CD14-positive monocyte (primary cell): ENCODE results near the gene TMEM94. TPM values are rescaled to one million over a fixed set of nuclear protein-coding genes. Genes with fewer than 3 reads are reported as not detected.

Experiments
- DNase-seq, 3 donors: peaks; one replicate each; pipeline ENCODE4 v3.0.0-alpha.2; 2011 to 2022
- H2AFZ ChIP-seq: 2 replicates; pipeline ENCODE4 v1.6.0; 2012; ENCODE audit warnings: mild to moderate bottlenecking, low read depth, low read length, inconsistent platforms; ENCODE audit not compliant: insufficient read depth, poor library complexity, severe bottlenecking
- H3K27ac ChIP-seq, 2 donors: 1 replicate in 1 of 2; 2 replicates in 1 of 2; pipeline ENCODE4 v1.5.1; 2012 to 2013; ENCODE audit warnings: low read length in 2 of 2, control low read depth in 1 of 2, inconsistent platforms in 1 of 2, low read depth in 1 of 2, mild to moderate bottlenecking in 1 of 2
- H3K27me3 ChIP-seq, 2 donors: one replicate each; pipeline versions ENCODE4 v1.6.0 to v1.6.1; 2011 to 2013; ENCODE audit warnings: low read length in 2 of 2; ENCODE audit not compliant: control insufficient read depth in 2 of 2, insufficient read depth in 2 of 2
- H3K36me3 ChIP-seq, 2 donors: replicated peaks in 1 of 2; 1 replicate in 1 of 2; 2 replicates in 1 of 2; pipeline versions ENCODE4 v1.5.1 to v1.6.1; 2012 to 2013; ENCODE audit warnings: low read length in 2 of 2, control low read depth in 1 of 2, inconsistent platforms in 1 of 2, mild to moderate bottlenecking in 1 of 2; ENCODE audit not compliant: insufficient read depth in 2 of 2, control insufficient read depth in 1 of 2
- H3K4me1 ChIP-seq, 2 donors: 1 replicate in 1 of 2; 2 replicates in 1 of 2; pipeline versions ENCODE4 v1.5.1 to v1.6.1; 2012 to 2013; ENCODE audit warnings: low read length in 2 of 2, control low read depth in 1 of 2, inconsistent platforms in 1 of 2, mild to moderate bottlenecking in 1 of 2, moderate library complexity in 1 of 2; ENCODE audit not compliant: insufficient read depth in 2 of 2, control insufficient read depth in 1 of 2
- H3K4me2 ChIP-seq: replicated peaks from 2 replicates; pipeline ENCODE3; 2012; ENCODE audit warnings: low read length, moderate library complexity, mild to moderate bottlenecking; ENCODE audit not compliant: poor library complexity, severe bottlenecking; ENCODE audit errors: extremely low read depth
- H3K4me3 ChIP-seq, 3 experiments: fragments of 200-600 bp in 1 of 3; sonication (generic) in 1 of 3; replicated peaks in 1 of 3; 1 replicate in 2 of 3; 2 replicates in 1 of 3; pipeline ENCODE4 v1.5.1; 2011 to 2013; ENCODE audit warnings: low read length in 3 of 3, mild to moderate bottlenecking in 3 of 3, control low read depth in 2 of 3, low read depth in 2 of 3, inconsistent platforms in 1 of 3, moderate library complexity in 1 of 3
- H3K79me2 ChIP-seq: 2 replicates; pipeline ENCODE4 v1.6.0; 2012; ENCODE audit warnings: mild to moderate bottlenecking, control low read depth, inconsistent platforms, low read length, moderate library complexity; ENCODE audit not compliant: insufficient read depth
- H3K9ac ChIP-seq: 2 replicates; pipeline ENCODE4 v1.6.0; 2017; ENCODE audit warnings: low read length, mild to moderate bottlenecking; ENCODE audit not compliant: insufficient read depth, poor library complexity, severe bottlenecking
- H3K9me3 ChIP-seq, 2 donors: replicated peaks in 1 of 2; 1 replicate in 1 of 2; 2 replicates in 1 of 2; pipeline versions ENCODE4 v1.5.1 to v1.6.1; 2012 to 2013; ENCODE audit warnings: low read length in 2 of 2, control low read depth in 1 of 2; ENCODE audit not compliant: control insufficient read depth in 1 of 2, insufficient read depth in 1 of 2
- H4K20me1 ChIP-seq: 2 replicates; pipeline ENCODE4 v1.6.0; 2012; ENCODE audit warnings: mild to moderate bottlenecking, low read length, control low read depth, moderate library complexity; ENCODE audit not compliant: insufficient read depth
- H3K27ac Mint-ChIP-seq, 7 donors: one replicate each; pipeline ENCODE4 v1.8.0; 2020; ENCODE audit warnings: mild to moderate bottlenecking in 7 of 7, mixed read lengths in 7 of 7, moderate library complexity in 6 of 7, inconsistent platforms in 2 of 7
- H3K27me3 Mint-ChIP-seq, 3 donors: one replicate each; pipeline ENCODE4 v1.8.0; 2021 to 2022; ENCODE audit warnings: low read depth in 3 of 3, mild to moderate bottlenecking in 3 of 3, mixed read lengths in 3 of 3, moderate library complexity in 3 of 3, inconsistent platforms in 1 of 3
- H3K36me3 Mint-ChIP-seq, 2 donors: one replicate each; pipeline ENCODE4 v1.8.0; 2020; ENCODE audit warnings: mixed read lengths in 2 of 2, inconsistent platforms in 1 of 2, mild to moderate bottlenecking in 1 of 2
- H3K4me1 Mint-ChIP-seq: one replicate; pipeline ENCODE4 v1.8.0; 2020; ENCODE audit warnings: mild to moderate bottlenecking, mixed read lengths
- H3K4me3 Mint-ChIP-seq, 2 donors: one replicate each; pipeline ENCODE4 v1.8.0; 2020; ENCODE audit warnings: mild to moderate bottlenecking in 2 of 2, mixed read lengths in 2 of 2, moderate library complexity in 1 of 2
- H3K9me3 Mint-ChIP-seq, 7 donors: one replicate each; pipeline ENCODE4 v1.8.0; 2020 to 2022; ENCODE audit warnings: mixed read lengths in 7 of 7, mild to moderate bottlenecking in 6 of 7, moderate library complexity in 6 of 7, inconsistent platforms in 2 of 7
- CTCF ChIP-seq: fragments of 200-600 bp; IDR thresholded peaks from one replicate; pipeline ENCODE4 v1.8.0; 2022; ENCODE audit warnings: antibody characterized with exemption, mild to moderate bottlenecking
- WGBS: methylation state at CpG from one replicate; pipeline ENCODE4 v1.1.5; 2013; ENCODE audit warnings: missing lambda C conversion rate; ENCODE audit not compliant: insufficient coverage; 5-methylcytosine and 5-hydroxymethylcytosine counted together
- intact Hi-C, 2 donors: fragments of 100-400 bp; cut with micrococcal nuclease; formaldehyde crosslinking; loops; one replicate each; pipeline versions ENCODE4 v1.15.0 to v1.15.1; 2023
- polyA plus RNA-seq, 3 donors: library from polyadenylated mRNA; depleted of rRNA in 1 of 3; unstranded in 2 of 3; stranded (reverse) in 1 of 3; fragments of 300-500 nt in 2 of 3; fragments of >200 nt in 1 of 3; fragmentation: Illumina TruSeq in 2 of 3; gene quantifications; 1 replicate in 2 of 3; 2 replicates in 1 of 3; pipeline ENCODE4 v1.2.3, GENCODE V29; 2012 to 2021

TMEM94 gene
- polyA plus RNA-seq, 3 donors = 7.2 to 129 (median 8.4) TPM

GRCh38 chr17:75523647-75524046, 67.2 kb downstream of the TMEM94 start:
- H4K20me1 ChIP-seq = no peaks in the 10 kb centered on the region
- H3K4me3 ChIP-seq = no peak overlapping the region
- peaks cover 14 to 25% (median 20%) of the 10 kb centered on the region in 3 donors for H3K27me3 Mint-ChIP-seq
- no peak for TF ChIP-seq CTCF
- H3K9me3 Mint-ChIP-seq = peaks cover 0 to 6% (median 0%) of the 10 kb centered on the region in 7 donors
- no peak overlapping the region for H3K4me2 ChIP-seq
- peaks cover 12 to 20% of the 10 kb centered on the region in 2 donors for H3K36me3 Mint-ChIP-seq
- no peaks in the 10 kb centered on the region for H3K36me3 ChIP-seq
- no peak overlapping the region for H3K27ac ChIP-seq
- H3K9me3 ChIP-seq = no peaks in the 10 kb centered on the region
- WGBS = 100% methylated on average over 6 of the region's 7 CpGs
- intact Hi-C loops = no loop called here
- DNase-seq = no peak
- H3K9ac ChIP-seq = no peak overlapping the region
- no peak overlapping the region for H2AFZ ChIP-seq
- no peaks in the 10 kb centered on the region for H3K79me2 ChIP-seq
- H3K4me3 Mint-ChIP-seq = no peak overlapping the region
- no peak overlapping the region for H3K27ac Mint-ChIP-seq
- H3K4me1 Mint-ChIP-seq = peaks cover 17% of the 10 kb centered on the region
- H3K27me3 ChIP-seq = peaks cover 5 to 18% of the 10 kb centered on the region in 2 donors
- peaks cover 16 to 22% of the 10 kb centered on the region in 2 donors for H3K4me1 ChIP-seq

GRCh38 chr17:75524269-75524969, 68.0 kb downstream of the TMEM94 start:
- H4K20me1 ChIP-seq = no peaks in the 10 kb centered on the region
- whole genome bisulfite sequencing = 24% methylated on average over 23 of the region's 24 CpGs
- Mint-ChIP-seq H3K9me3 (peaks cover 0 to 6% (median 0%) of the 10 kb centered on the region in 7 donors), H3K27me3 (peaks cover 14 to 25% (median 20%) of the 10 kb centered on the region in 3 donors), H3K27ac (peak overlapping the region in 1 of 7 donors; percentile 50), H3K36me3 (peaks cover 12 to 16% of the 10 kb centered on the region in 2 donors), H3K4me1 (peaks cover 17% of the 10 kb centered on the region), H3K4me3 (peak overlapping the region; percentile 67 to 75)
- peak overlapping the region; percentile 99 for H3K4me2 ChIP-seq
- H3K4me1 ChIP-seq = peaks cover 16 to 22% of the 10 kb centered on the region in 2 donors
- no peak overlapping the region for H3K9ac ChIP-seq
- peaks cover 5 to 18% of the 10 kb centered on the region in 2 donors for H3K27me3 ChIP-seq
- H3K36me3 ChIP-seq = no peaks in the 10 kb centered on the region
- no peak overlapping the region for H3K27ac ChIP-seq
- TF ChIP-seq CTCF = no peak
- H3K79me2 ChIP-seq = no peaks in the 10 kb centered on the region
- H2AFZ ChIP-seq = peak overlapping the region; percentile 93
- DNase-seq = no peak
- peak overlapping the region; percentile 63 to 88 (median 83) for H3K4me3 ChIP-seq
- intact Hi-C loops = no loop called here
- H3K9me3 ChIP-seq = no peaks in the 10 kb centered on the region
